K562 (cell line): ENCODE measurements around the gene MAP2. TPM values are rescaled to one million over a fixed set of nuclear protein-coding genes. Genes with fewer than 3 reads are reported as not detected.

Experiments used
- ATAC-seq: fragments of 200-7000 bp; cut with Tn5 transposase; 3 replicates; pipeline ENCODE4 v1.9.1; 2020; ENCODE audit warnings: moderate library complexity
- BruUV-seq: library from RNA; stranded (reverse); fragments of 400-500 nt; replicated peaks from 2 replicates; lab custom pipeline; 2021; lab: Mats Ljungman, UMichigan
- CTCF ChIA-PET: fragments of 300-600 bp; formaldehyde crosslinking; extraction: SDS; loops from one replicate; lab custom pipeline; 2021; ENCODE audit warnings: low intra/inter-chr PET ratio; lab: Yijun Ruan, JAX
- POLR2A ChIA-PET: fragments of 300-600, 350-650 bp; sonication (Branson Sonifier 250); formaldehyde crosslinking; extraction: SDS; loops from one replicate; lab custom pipeline; 2021; ENCODE audit warnings: antibody characterized with exemption, inconsistent platforms; lab: Yijun Ruan, JAX
- DNase-seq, 4 experiments: peaks; one replicate each; pipeline versions ENCODE4 v3.0.0 to v3.0.0-alpha.2; 2011 to 2018; ENCODE audit warnings: low spot score in 3 of 4, mixed read lengths in 3 of 4; ENCODE audit errors: extremely low read depth in 1 of 4
- FAIRE-seq: peaks from 2 replicates; lab custom pipeline; 2011; peaks lifted over from hg19 to GRCh38; lab: Jason Lieb, UNC
- H2AFZ ChIP-seq: 2 replicates; pipeline ENCODE4 v1.6.0; 2011; ENCODE audit warnings: low read depth, low read length, control low read depth, inconsistent platforms
- H3K27ac ChIP-seq: fragments of 200-600 bp; 3 replicates; pipeline ENCODE4 v1.8.0; 2011; ENCODE audit warnings: low read depth, mild to moderate bottlenecking, control low read depth, inconsistent platforms, low read length, moderate library complexity, mixed read lengths; ENCODE audit errors: extremely low read depth
- H3K27me3 ChIP-seq, 2 experiments: fragments of 300-600 bp in 1 of 2; 2 replicates in 1 of 2; 3 replicates in 1 of 2; pipeline versions ENCODE4 v1.6.0 to v1.8.0; 2011; ENCODE audit warnings: inconsistent platforms in 2 of 2, low read length in 2 of 2, mild to moderate bottlenecking in 1 of 2, mixed read lengths in 1 of 2, moderate library complexity in 1 of 2; ENCODE audit not compliant: control insufficient read depth in 2 of 2, insufficient read depth in 2 of 2
- H3K36me3 ChIP-seq: fragments of 300-600 bp; 3 replicates; pipeline ENCODE4 v1.8.0; 2011; ENCODE audit warnings: mild to moderate bottlenecking, low read length, inconsistent platforms; ENCODE audit not compliant: control insufficient read depth, insufficient read depth
- H3K4me1 ChIP-seq, 2 experiments: fragments of 200-600 bp in 1 of 2; replicated peaks in 1 of 2; 2 replicates in 1 of 2; 3 replicates in 1 of 2; pipeline versions ENCODE4 v1.5.1 to v1.8.0; 2011; ENCODE audit warnings: inconsistent platforms in 2 of 2, low read length in 2 of 2, mild to moderate bottlenecking in 1 of 2, mixed read lengths in 1 of 2, moderate library complexity in 1 of 2; ENCODE audit not compliant: control insufficient read depth in 2 of 2, insufficient read depth in 2 of 2
- H3K4me2 ChIP-seq: 2 replicates; pipeline ENCODE4 v1.6.1; 2011; ENCODE audit warnings: low read length, control low read depth, inconsistent platforms, mixed read lengths; ENCODE audit not compliant: insufficient read depth
- H3K4me3 ChIP-seq: fragments of 200-600 bp; sonication (generic), shearing (Covaris generic); 2 replicates; pipeline ENCODE4 v1.5.1; 2016; ENCODE audit warnings: control low read depth, inconsistent platforms
- H3K79me2 ChIP-seq: fragments of 200-600 bp; 3 replicates; pipeline ENCODE4 v1.8.0; 2011; ENCODE audit warnings: low read length, inconsistent platforms; ENCODE audit not compliant: control insufficient read depth, insufficient read depth
- H3K9ac ChIP-seq, 2 experiments: 2 replicates each; pipeline versions ENCODE4 v1.6.0 to v1.6.1; 2011; ENCODE audit warnings: low read depth in 2 of 2, low read length in 2 of 2, control low read depth in 1 of 2, inconsistent platforms in 1 of 2, mild to moderate bottlenecking in 1 of 2, mixed read lengths in 1 of 2; ENCODE audit not compliant: insufficient read depth in 1 of 2
- H3K9me1 ChIP-seq: one replicate; pipeline ENCODE4 v1.6.0; 2011; ENCODE audit warnings: inconsistent platforms, mild to moderate bottlenecking, low read length, moderate library complexity; ENCODE audit not compliant: control insufficient read depth, insufficient read depth
- H3K9me3 ChIP-seq: replicated peaks from 2 replicates; pipeline ENCODE4 v1.5.1; 2011; ENCODE audit warnings: low read depth, low read length, inconsistent platforms; ENCODE audit not compliant: control insufficient read depth, insufficient read depth
- H4K20me1 ChIP-seq: replicated peaks from 2 replicates; pipeline ENCODE4 v1.6.1; 2011; ENCODE audit warnings: low read length, inconsistent platforms, mixed read lengths; ENCODE audit not compliant: control insufficient read depth, insufficient read depth
- NCOR1 ChIP-seq: fragments of 450-650 bp; IDR thresholded peaks from 2 replicates; pipeline ENCODE4 v1.6.1; 2016; ENCODE audit warnings: mild to moderate bottlenecking, moderate library complexity
- SETDB1 ChIP-seq: IDR thresholded peaks from one replicate; pipeline ENCODE4 v1.6.1; 2012; ENCODE audit warnings: low read length, control low read depth, inconsistent platforms
- WGBS: fragments of 100-300 bp; shearing (Covaris generic); methylation state at CpG from one replicate; pipeline ENCODE4 v1.1.6; 2016; ENCODE audit warnings: low coverage, mixed read lengths; ENCODE audit not compliant: insufficient coverage; ENCODE audit errors: missing lambda C conversion rate; 5-methylcytosine and 5-hydroxymethylcytosine counted together
- in situ Hi-C: fragments of 300-500 bp; cut with MboI; formaldehyde crosslinking; loops from 4 replicates; pipeline ENCODE4 v1.15.0; 2018; ENCODE audit warnings: inconsistent platforms, mixed read lengths
- intact Hi-C: fragments of 100-400 bp; cut with micrococcal nuclease; formaldehyde crosslinking; loops from 2 replicates; pipeline ENCODE4 v1.14.2; 2022
- polyA plus RNA-seq, 8 experiments: library from polyadenylated mRNA; depleted of rRNA in 4 of 8; stranded (reverse) in 5 of 8; unstranded in 3 of 8; fragments of >200 nt; fragmentation: Nextera tagmentation in 2 of 8; fragmentation: Illumina TruSeq in 1 of 8; extraction: Ambion mirVana in 2 of 8; extraction: Trizol in 1 of 8; gene quantifications; 2 replicates each; pipeline versions ENCODE4 v1.2.1 to v1.2.3, GENCODE V29; 2011 to 2014; ENCODE audit warnings: inconsistent platforms in 1 of 8, missing spikeins in 1 of 8
- total RNA-seq, 7 experiments: library from RNA; depleted of rRNA in 6 of 7; stranded (reverse); fragments of >200 nt in 6 of 7; fragmentation: Illumina TruSeq in 2 of 7; extraction: Trizol in 2 of 7; gene quantifications; 2 replicates each; pipeline versions ENCODE4 v1.2.1 to v1.2.3, GENCODE V29; 2011 to 2021; ENCODE audit warnings: low replicate concordance in 1 of 7
- TF ChIP-seq, protein P1 (sequence below), 2 experiments: fragments of 250-450 bp in 1 of 2; fragments of 450-650 bp in 1 of 2; sonication (Bioruptor Pico) in 1 of 2; IDR thresholded peaks; 2 replicates each; pipeline versions ENCODE4 v1.6.1 to v1.8.0; 2016 to 2021; ENCODE audit warnings: mild to moderate bottlenecking in 2 of 2, moderate library complexity in 2 of 2, missing compliant biosample characterization in 1 of 2, missing genetic modification characterization in 1 of 2
- TF ChIP-seq, protein P2 (sequence below), 2 experiments: fragments of 450-650 bp; IDR thresholded peaks; 2 replicates each; pipeline ENCODE4 v1.6.1; 2016; ENCODE audit warnings: mild to moderate bottlenecking in 2 of 2, borderline replicate concordance in 1 of 2, low read depth in 1 of 2, moderate library complexity in 1 of 2
- TF ChIP-seq, protein P3 (sequence below): fragments of 250-450 bp; sonication (Bioruptor Pico); IDR thresholded peaks from 2 replicates; pipeline ENCODE4 v1.4.0; 2020; ENCODE audit warnings: mild to moderate bottlenecking, moderate library complexity

The MAP2 gene
- total and polyA plus RNA-seq, 9 of the 15 experiments (the other 6 are each of a cell fraction or from before 2014, with no cell fraction given): 0.13 TPM; not detected in 8

- H3K27ac ChIP-seq: no peak overlapping the region
- no peaks in the 10 kb centered on the region for H3K79me2 ChIP-seq
- intact Hi-C loops (no loop called here), in situ Hi-C loops (no loop called here)
- H3K4me1 ChIP-seq: no peaks in the 10 kb centered on the region
- TF ChIP-seq, protein P1, sequence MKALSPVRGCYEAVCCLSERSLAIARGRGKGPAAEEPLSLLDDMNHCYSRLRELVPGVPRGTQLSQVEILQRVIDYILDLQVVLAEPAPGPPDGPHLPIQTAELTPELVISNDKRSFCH (CRISPR knock-in tag; IDR thresholded peaks at IDR 0.05): no peak
- TF ChIP-seq, protein P1 (tag; IDR thresholded peaks at IDR 0.05): no peak
- TF ChIP-seq NCOR1 (no peak), SETDB1 (no peak)
- TF ChIP-seq, protein P2, sequence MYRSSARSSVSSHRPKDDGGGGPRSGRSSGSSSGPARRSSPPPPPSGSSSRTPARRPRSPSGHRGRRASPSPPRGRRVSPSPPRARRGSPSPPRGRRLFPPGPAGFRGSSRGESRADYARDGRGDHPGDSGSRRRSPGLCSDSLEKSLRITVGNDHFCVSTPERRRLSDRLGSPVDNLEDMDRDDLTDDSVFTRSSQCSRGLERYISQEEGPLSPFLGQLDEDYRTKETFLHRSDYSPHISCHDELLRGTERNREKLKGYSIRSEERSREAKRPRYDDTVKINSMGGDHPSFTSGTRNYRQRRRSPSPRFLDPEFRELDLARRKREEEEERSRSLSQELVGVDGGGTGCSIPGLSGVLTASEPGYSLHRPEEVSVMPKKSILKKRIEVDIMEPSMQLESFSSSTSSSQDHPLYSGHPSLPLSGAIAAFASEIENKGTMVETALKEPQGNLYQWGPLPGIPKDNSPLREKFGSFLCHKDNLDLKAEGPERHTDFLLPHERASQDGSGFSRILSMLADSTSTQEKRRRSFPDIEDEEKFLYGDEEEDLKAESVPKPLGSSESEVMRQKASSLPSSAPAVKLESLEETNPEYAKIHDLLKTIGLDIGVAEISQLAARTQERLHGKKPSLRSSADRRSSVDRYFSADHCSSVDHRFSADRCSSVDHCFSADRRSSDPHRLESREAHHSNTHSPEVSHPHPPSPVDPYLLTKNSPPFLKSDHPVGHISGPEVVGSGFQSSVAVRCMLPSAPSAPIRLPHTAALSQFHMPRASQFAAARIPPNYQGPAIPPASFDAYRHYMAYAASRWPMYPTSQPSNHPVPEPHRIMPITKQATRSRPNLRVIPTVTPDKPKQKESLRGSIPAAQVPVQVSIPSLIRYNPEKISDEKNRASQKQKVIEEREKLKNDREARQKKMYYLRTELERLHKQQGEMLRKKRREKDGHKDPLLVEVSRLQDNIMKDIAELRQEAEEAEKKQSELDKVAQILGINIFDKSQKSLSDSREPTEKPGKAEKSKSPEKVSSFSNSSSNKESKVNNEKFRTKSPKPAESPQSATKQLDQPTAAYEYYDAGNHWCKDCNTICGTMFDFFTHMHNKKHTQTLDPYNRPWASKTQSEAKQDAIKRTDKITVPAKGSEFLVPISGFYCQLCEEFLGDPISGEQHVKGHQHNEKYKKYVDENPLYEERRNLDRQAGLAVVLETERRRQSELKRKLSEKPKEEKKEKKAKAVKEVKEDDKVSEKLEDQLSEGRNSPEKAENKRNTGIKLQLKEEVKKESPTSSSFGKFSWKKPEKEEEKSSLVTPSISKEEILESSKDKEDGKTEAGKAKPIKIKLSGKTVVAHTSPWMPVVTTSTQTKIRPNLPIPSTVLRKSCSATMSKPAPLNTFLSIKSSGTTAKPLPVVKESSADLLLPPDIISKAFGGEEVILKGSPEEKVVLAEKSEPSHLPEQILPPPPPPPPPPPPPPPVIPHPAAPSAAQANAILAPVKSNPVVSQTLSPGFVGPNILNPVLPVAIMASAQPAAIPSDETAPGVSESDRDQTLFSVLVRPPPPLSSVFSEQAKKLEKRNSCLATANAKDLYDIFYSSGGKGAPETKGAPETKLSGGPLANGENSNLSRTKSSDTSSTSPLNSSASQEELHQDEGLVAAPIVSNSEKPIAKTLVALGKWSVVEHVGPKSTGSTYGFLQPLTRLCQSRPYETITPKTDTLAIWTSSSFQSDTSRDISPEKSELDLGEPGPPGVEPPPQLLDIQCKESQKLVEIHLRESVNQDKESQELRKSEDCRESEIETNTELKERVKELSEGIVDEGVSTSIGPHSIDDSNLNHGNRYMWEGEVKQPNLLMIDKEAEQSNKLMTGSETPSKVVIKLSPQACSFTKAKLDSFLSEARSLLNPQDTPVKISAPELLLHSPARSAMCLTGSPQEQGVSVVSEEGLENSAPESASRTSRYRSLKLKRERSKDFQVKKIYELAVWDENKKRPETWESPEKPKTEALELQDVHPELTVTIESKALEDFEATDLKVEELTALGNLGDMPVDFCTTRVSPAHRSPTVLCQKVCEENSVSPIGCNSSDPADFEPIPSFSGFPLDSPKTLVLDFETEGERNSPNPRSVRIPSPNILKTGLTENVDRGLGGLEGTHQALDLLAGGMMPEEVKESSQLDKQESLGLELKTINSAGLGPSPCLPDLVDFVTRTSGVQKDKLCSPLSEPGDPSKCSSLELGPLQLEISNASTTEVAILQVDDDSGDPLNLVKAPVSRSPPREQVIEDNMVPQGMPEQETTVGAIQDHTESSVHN (IDR thresholded peaks at IDR 0.05; ENCODE audit: borderline replicate concordance in 1 of 2, low read depth in 1 of 2): no peak
- TF ChIP-seq, protein P3, sequence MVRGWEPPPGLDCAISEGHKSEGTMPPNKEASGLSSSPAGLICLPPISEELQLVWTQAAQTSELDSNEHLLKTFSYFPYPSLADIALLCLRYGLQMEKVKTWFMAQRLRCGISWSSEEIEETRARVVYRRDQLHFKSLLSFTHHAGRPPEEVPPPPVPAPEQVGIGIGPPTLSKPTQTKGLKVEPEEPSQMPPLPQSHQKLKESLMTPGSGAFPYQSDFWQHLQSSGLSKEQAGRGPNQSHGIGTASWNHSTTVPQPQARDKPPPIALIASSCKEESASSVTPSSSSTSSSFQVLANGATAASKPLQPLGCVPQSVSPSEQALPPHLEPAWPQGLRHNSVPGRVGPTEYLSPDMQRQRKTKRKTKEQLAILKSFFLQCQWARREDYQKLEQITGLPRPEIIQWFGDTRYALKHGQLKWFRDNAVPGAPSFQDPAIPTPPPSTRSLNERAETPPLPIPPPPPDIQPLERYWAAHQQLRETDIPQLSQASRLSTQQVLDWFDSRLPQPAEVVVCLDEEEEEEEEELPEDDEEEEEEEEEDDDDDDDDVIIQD (CRISPR knock-in tag): no peak
- no TSS peak for BruUV-seq
- H3K9ac ChIP-seq: no peak overlapping the region
- H4K20me1 ChIP-seq: no peaks in the 10 kb centered on the region
- FAIRE-seq (no peak), DNase-seq (no peak), ATAC-seq (no peak)
- H3K9me3 ChIP-seq: no peaks in the 10 kb centered on the region
- WGBS: 0% methylated on average over 1 of the region's 1 CpG
- H2AFZ ChIP-seq: no peak overlapping the region
- ChIA-PET POLR2A (no interaction called here), CTCF (no interaction called here)
- H3K9me1 ChIP-seq: no peaks in the 10 kb centered on the region
- H3K36me3 ChIP-seq: no peaks in the 10 kb centered on the region
- H3K4me2 ChIP-seq: no peak overlapping the region
- H3K4me3 ChIP-seq: no peak overlapping the region
- no peaks in the 10 kb centered on the region for H3K27me3 ChIP-seq
Measured at GRCh38 chr2:209601497-209601896, 177.7 kb downstream of the MAP2 start.
